A673 (cell line): ENCODE results near the gene AJAP1. TPM values are rescaled to one million over a fixed set of nuclear protein-coding genes. Genes with fewer than 3 reads are reported as not detected.

ENCODE experiments used
- BruUV-seq: library from RNA; stranded (reverse); fragments of 400-500 nt; replicated peaks from 2 replicates; lab custom pipeline; 2021; lab: Mats Ljungman, UMichigan
- CTCF ChIA-PET: fragments of 300-600 bp; sonication (Branson Sonifier 250); formaldehyde crosslinking; loops from one replicate; lab custom pipeline; 2022; ENCODE audit warnings: antibody characterized with exemption; lab: Charles Lee
- POLR2A ChIA-PET: fragments of 300-600 bp; sonication (Branson Sonifier 250); formaldehyde crosslinking; loops from one replicate; lab custom pipeline; 2022; ENCODE audit warnings: antibody characterized with exemption; ENCODE audit not compliant: low non-redundant PET; lab: Charles Lee
- DNase-seq: peaks from one replicate; pipeline ENCODE4 v3.0.0-alpha.2; 2015; ENCODE audit warnings: low spot score
- H3K27ac ChIP-seq: fragments of 200-600 bp; sonication (generic); 2 replicates; pipeline ENCODE4 v1.5.1; 2016; ENCODE audit warnings: mixed run types, low read depth, mild to moderate bottlenecking, mixed read lengths, antibody characterized with exemption, low read length; ENCODE audit not compliant: poor library complexity, severe bottlenecking
- H3K27me3 ChIP-seq: fragments of 200-600 bp; sonication (generic); replicated peaks from 2 replicates; pipeline ENCODE4 v1.6.1; 2017; ENCODE audit warnings: mixed run types, low read depth, mild to moderate bottlenecking, mixed read lengths, antibody characterized with exemption, low read length; ENCODE audit not compliant: insufficient read depth, poor library complexity
- H3K36me3 ChIP-seq: fragments of 200-600 bp; sonication (generic); 2 replicates; pipeline ENCODE4 v1.6.1; 2016; ENCODE audit warnings: mixed run types, mild to moderate bottlenecking, mixed read lengths, antibody characterized with exemption, low read length; ENCODE audit not compliant: insufficient read depth, poor library complexity, severe bottlenecking
- H3K4me1 ChIP-seq: fragments of 200-600 bp; sonication (generic); 2 replicates; pipeline ENCODE4 v1.6.1; 2017; ENCODE audit warnings: mixed run types, mild to moderate bottlenecking, mixed read lengths, antibody characterized with exemption, low read length; ENCODE audit not compliant: insufficient read depth, poor library complexity, severe bottlenecking
- H3K4me3 ChIP-seq: fragments of 200-600 bp; sonication (generic); 2 replicates; pipeline ENCODE4 v1.5.1; 2016; ENCODE audit warnings: low read depth, mixed run types, mild to moderate bottlenecking, mixed read lengths, low read length; ENCODE audit not compliant: poor library complexity, severe bottlenecking
- H3K9me3 ChIP-seq: fragments of 200-600 bp; sonication (generic); 2 replicates; pipeline ENCODE4 v1.6.1; 2016; ENCODE audit warnings: mixed run types, low read depth, mild to moderate bottlenecking, mixed read lengths, antibody characterized with exemption, low read length; ENCODE audit not compliant: poor library complexity, severe bottlenecking
- CTCF ChIP-seq: fragments of 300-800, 200-600 bp; sonication (generic); conservative IDR thresholded peaks from 2 replicates; pipeline ENCODE4 v1.5.1; 2017; ENCODE audit warnings: low read depth, mild to moderate bottlenecking, antibody characterized with exemption, low read length, moderate library complexity, mixed read lengths
- EZH2 ChIP-seq: fragments of 200-600 bp; sonication (generic); IDR thresholded peaks from 2 replicates; pipeline ENCODE4 v1.6.1; 2017; ENCODE audit warnings: borderline replicate concordance, low read depth, mild to moderate bottlenecking, mixed read lengths, antibody characterized with exemption, low read length; ENCODE audit not compliant: poor library complexity, severe bottlenecking
- intact Hi-C: fragments of 100-400 bp; cut with micrococcal nuclease; formaldehyde crosslinking; loops from one replicate; pipeline ENCODE4 v1.10.0; 2022; ENCODE audit not compliant: unreplicated experiment
- total RNA-seq: library from RNA; stranded (reverse); gene quantifications from 2 replicates; pipeline ENCODE4 v1.2.3, GENCODE V29; 2021

The AJAP1 gene
- total RNA-seq, 1 experiment from 2014 or later = not detected

DNA sequence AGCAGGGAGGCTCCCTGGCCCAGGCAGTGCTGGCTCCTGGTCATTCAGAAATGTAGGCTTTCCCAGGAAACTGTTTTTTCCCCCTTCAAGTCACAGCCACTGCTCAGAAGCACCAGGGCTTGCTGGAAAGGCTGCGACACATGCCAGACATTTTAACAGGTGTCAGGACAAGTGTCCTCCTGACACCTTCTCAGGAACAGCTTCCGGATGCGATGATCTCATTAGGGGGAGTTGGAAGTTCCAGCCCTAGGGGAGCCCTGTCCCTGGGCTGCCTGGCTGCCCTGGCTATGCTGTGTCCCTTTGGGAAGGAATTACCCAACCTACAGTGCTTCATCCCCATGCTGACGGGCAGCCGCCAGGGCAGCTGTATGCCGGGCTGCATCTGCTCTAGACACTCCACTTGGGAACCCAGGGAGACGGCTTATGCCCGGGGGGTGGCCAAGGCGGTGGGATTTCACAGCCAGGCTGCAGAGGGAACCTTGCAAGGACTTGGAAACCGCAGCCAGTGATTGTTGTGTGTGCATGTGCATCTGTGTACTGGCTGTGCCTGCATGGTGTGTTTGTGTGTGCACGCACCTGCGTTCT, 41.8 kb downstream of the AJAP1 start:
- TF ChIP-seq EZH2 = no peak
- TF ChIP-seq CTCF = no peak
- intact Hi-C loops = no loop called here
- POLR2A ChIA-PET = no interaction called here
- Histone ChIP-seq H3K27me3 (no peaks in the 10 kb centered on the region), H3K27ac (no peak overlapping the region), H3K4me3 (no peak overlapping the region), H3K9me3 (peaks cover 6% of the 10 kb centered on the region), H3K4me1 (no peaks in the 10 kb centered on the region), H3K36me3 (no peaks in the 10 kb centered on the region)
- no peak for DNase-seq
- BruUV-seq = no TSS peak
- CTCF ChIA-PET = no interaction called here

DNA sequence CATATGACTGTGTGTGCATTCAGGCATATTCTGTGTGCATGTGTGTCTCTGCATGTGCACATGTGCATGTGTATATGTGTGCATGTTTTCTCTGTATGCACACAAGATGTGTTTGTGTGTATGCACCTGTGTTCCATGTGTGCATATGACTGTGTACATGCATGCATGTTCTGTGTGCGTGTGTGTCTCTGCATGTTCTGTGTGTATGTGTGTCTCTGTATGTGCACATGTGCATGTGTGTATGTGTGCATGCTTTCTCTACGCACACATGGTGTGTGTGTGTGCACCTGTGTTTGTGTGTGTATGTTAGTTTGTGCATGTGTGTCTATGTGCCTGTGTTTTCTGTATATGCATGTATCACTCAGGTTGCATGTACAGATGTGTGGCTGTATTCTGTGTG, 42.3 kb downstream of the AJAP1 start:
- POLR2A ChIA-PET = no interaction called here
- no peaks in the 10 kb centered on the region for H3K4me1 ChIP-seq
- H3K27me3 ChIP-seq = no peaks in the 10 kb centered on the region
- CTCF ChIA-PET = no interaction called here
- H3K27ac ChIP-seq = no peak overlapping the region
- no peak overlapping the region for H3K4me3 ChIP-seq
- intact Hi-C loops = no loop called here
- peaks cover 6% of the 10 kb centered on the region for H3K9me3 ChIP-seq
- no TSS peak for BruUV-seq
- TF ChIP-seq CTCF (no peak), EZH2 (no peak)
- DNase-seq = no peak
- H3K36me3 ChIP-seq = no peaks in the 10 kb centered on the region

DNA sequence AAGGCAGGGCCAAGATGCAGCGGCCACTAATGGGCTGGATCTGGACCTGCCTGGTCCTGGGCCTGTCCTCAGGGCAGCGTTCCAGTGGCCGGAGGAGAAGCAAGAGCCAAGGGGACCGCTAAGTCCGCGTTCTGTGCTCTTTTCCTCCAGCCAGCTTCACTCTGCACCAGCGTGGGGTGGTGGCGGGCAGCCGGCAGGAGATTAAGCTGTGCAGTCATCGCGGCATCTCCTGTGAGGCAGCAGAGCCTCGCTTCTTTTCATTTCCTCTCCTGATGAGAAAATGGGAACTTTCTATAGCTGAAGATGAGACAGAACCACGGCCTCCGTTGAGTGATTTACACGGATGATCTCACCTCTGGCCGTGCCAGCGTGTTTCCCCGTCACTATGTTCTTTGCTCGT, 43.4 kb downstream of the AJAP1 start:
- Histone ChIP-seq H3K36me3 (no peaks in the 10 kb centered on the region), H3K9me3 (peaks cover 10% of the 10 kb centered on the region), H3K4me1 (no peaks in the 10 kb centered on the region), H3K4me3 (no peak overlapping the region), H3K27ac (no peak overlapping the region), H3K27me3 (no peaks in the 10 kb centered on the region)
- no TSS peak for BruUV-seq
- intact Hi-C loops = no loop called here
- no peak for TF ChIP-seq EZH2
- CTCF ChIA-PET = no interaction called here
- POLR2A ChIA-PET = no interaction called here
- no peak for DNase-seq

GRCh38 chr1:4698911-4699310, 44.5 kb downstream of the AJAP1 start:
- no peak for DNase-seq
- intact Hi-C loops = no loop called here

More at GRCh38 chr1:4698911-4699310, 44.5 kb downstream of the AJAP1 start:
- Histone ChIP-seq H3K27ac (no peak overlapping the region), H3K9me3 (peaks cover 10% of the 10 kb centered on the region), H3K4me3 (no peak overlapping the region), H3K4me1 (no peaks in the 10 kb centered on the region), H3K27me3 (no peaks in the 10 kb centered on the region), H3K36me3 (no peaks in the 10 kb centered on the region)
- BruUV-seq = no TSS peak
- ChIA-PET POLR2A (no interaction called here), CTCF (no interaction called here)
- TF ChIP-seq CTCF (no peak), EZH2 (no peak)
